Measurements from ENCODE around the gene FBXO44. TPM values are rescaled to one million over a fixed set of nuclear protein-coding genes. Genes with fewer than 3 reads are reported as not detected.

Gene FBXO44
- polyA plus RNA-seq, 3 donors = 1.5 to 17.8 (median 2.0) TPM

DNA sequence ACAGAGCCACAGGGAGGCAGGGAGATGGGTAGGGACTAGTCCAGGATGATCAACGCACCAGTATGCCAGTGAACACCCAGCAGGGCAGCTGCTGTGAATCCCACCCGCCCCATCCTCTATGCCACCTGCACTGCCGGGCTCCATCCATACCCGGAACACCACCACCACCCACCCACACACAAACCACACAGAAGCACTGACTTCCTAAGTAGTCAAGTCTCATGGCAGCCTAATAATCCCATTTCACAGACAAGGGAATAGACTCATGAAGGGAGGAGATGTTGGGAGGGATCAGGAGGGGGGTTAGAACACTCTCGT lies 43.2 kb downstream of the FBXO44 start:
- Histone ChIP-seq H3K27me3 (ENCODE audit: control insufficient read depth in 2 of 2, insufficient read depth in 2 of 2, low read length in 2 of 2) (peaks cover 11 to 40% of the 10 kb centered on the region in 2 donors), H3K79me2 (ENCODE audit: insufficient read depth, low read length) (no peaks in the 10 kb centered on the region), H3K27ac (ENCODE audit: low read depth in 1 of 2, low read length in 2 of 2) (no peak overlapping the region), H3K4me1 (ENCODE audit: control insufficient read depth in 1 of 2, insufficient read depth in 2 of 2, low read length in 2 of 2) (peaks cover 5 to 8% of the 10 kb centered on the region in 2 donors), H3K9ac (ENCODE audit: insufficient read depth, low read length, poor library complexity, severe bottlenecking) (no peak overlapping the region), H3K4me3 (replicated peaks in 1 of 3; ENCODE audit: low read depth in 2 of 3, low read length in 3 of 3) (no peak overlapping the region), H3K4me2 (replicated peaks; ENCODE audit: extremely low read depth, low read length, poor library complexity, severe bottlenecking) (no peak overlapping the region), H3K36me3 (replicated peaks in 1 of 2; ENCODE audit: control insufficient read depth in 1 of 2, insufficient read depth in 2 of 2, low read length in 2 of 2) (no peaks in the 10 kb centered on the region), H4K20me1 (ENCODE audit: insufficient read depth, low read length) (no peaks in the 10 kb centered on the region), H3K9me3 (replicated peaks in 1 of 2; ENCODE audit: control insufficient read depth in 1 of 2, insufficient read depth in 1 of 2, low read length in 2 of 2) (peaks cover 0 to 4% of the 10 kb centered on the region in 2 donors), H2AFZ (ENCODE audit: insufficient read depth, low read depth, low read length, poor library complexity, severe bottlenecking) (no peak overlapping the region)
- intact Hi-C loops (cut with micrococcal nuclease) = no loop called here
- Mint-ChIP-seq H3K4me3 (no peak overlapping the region), H3K4me1 (peaks cover 10% of the 10 kb centered on the region), H3K36me3 (peaks cover 0 to 2% of the 10 kb centered on the region in 2 donors), H3K27ac (no peak overlapping the region), H3K27me3 (ENCODE audit: low read depth in 3 of 3) (peaks cover 28 to 60% (median 43%) of the 10 kb centered on the region in 3 donors), H3K9me3 (peaks cover 0 to 11% (median 3%) of the 10 kb centered on the region in 7 donors)
- DNase-seq = no peak
- WGBS (ENCODE audit: insufficient coverage) = 64% methylated on average over 2 of the region's 5 CpGs
- TF ChIP-seq, protein P1, sequence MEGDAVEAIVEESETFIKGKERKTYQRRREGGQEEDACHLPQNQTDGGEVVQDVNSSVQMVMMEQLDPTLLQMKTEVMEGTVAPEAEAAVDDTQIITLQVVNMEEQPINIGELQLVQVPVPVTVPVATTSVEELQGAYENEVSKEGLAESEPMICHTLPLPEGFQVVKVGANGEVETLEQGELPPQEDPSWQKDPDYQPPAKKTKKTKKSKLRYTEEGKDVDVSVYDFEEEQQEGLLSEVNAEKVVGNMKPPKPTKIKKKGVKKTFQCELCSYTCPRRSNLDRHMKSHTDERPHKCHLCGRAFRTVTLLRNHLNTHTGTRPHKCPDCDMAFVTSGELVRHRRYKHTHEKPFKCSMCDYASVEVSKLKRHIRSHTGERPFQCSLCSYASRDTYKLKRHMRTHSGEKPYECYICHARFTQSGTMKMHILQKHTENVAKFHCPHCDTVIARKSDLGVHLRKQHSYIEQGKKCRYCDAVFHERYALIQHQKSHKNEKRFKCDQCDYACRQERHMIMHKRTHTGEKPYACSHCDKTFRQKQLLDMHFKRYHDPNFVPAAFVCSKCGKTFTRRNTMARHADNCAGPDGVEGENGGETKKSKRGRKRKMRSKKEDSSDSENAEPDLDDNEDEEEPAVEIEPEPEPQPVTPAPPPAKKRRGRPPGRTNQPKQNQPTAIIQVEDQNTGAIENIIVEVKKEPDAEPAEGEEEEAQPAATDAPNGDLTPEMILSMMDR (IDR thresholded peaks at IDR 0.05) = no peak

GRCh38 chr1:11700601-11701467 lies 46.2 kb downstream of the FBXO44 start:
- H3K79me2 ChIP-seq (ENCODE audit: insufficient read depth, low read length) = no peaks in the 10 kb centered on the region
- H3K27ac ChIP-seq (ENCODE audit: low read depth in 1 of 2, low read length in 2 of 2) = no peak overlapping the region
- H3K36me3 Mint-ChIP-seq = no peaks in the 10 kb centered on the region
- H3K9me3 ChIP-seq (replicated peaks in 1 of 2; ENCODE audit: control insufficient read depth in 1 of 2, insufficient read depth in 1 of 2, low read length in 2 of 2) = no peaks in the 10 kb centered on the region
- H3K9me3 Mint-ChIP-seq = peaks cover 0 to 3% (median 0%) of the 10 kb centered on the region in 7 donors
- H3K27me3 ChIP-seq (ENCODE audit: control insufficient read depth in 2 of 2, insufficient read depth in 2 of 2, low read length in 2 of 2) = peaks cover 0 to 25% of the 10 kb centered on the region in 2 donors
- WGBS (ENCODE audit: insufficient coverage) = 38% methylated on average over 17 of the region's 34 CpGs
- H2AFZ ChIP-seq (ENCODE audit: insufficient read depth, low read depth, low read length, poor library complexity, severe bottlenecking) = no peak overlapping the region
- no peak overlapping the region for H3K4me2 ChIP-seq (replicated peaks; ENCODE audit: extremely low read depth, low read length, poor library complexity, severe bottlenecking)
- TF ChIP-seq, protein P1 (IDR thresholded peaks at IDR 0.05) = no peak
- H3K4me1 ChIP-seq (ENCODE audit: control insufficient read depth in 1 of 2, insufficient read depth in 2 of 2, low read length in 2 of 2) = no peaks in the 10 kb centered on the region
- H3K36me3 ChIP-seq (replicated peaks in 1 of 2; ENCODE audit: control insufficient read depth in 1 of 2, insufficient read depth in 2 of 2, low read length in 2 of 2) = no peaks in the 10 kb centered on the region
- intact Hi-C loops (cut with micrococcal nuclease) = no loop called here
- H3K4me3 ChIP-seq (replicated peaks in 1 of 3; ENCODE audit: low read depth in 2 of 3, low read length in 3 of 3) = no peak overlapping the region
- H3K4me1 Mint-ChIP-seq = no peaks in the 10 kb centered on the region
- no peak overlapping the region for H3K4me3 Mint-ChIP-seq
- no peak for DNase-seq
- no peak overlapping the region for H3K27ac Mint-ChIP-seq
- H3K9ac ChIP-seq (ENCODE audit: insufficient read depth, low read length, poor library complexity, severe bottlenecking) = no peak overlapping the region
- H3K27me3 Mint-ChIP-seq (ENCODE audit: low read depth in 3 of 3) = peaks cover 25 to 51% (median 36%) of the 10 kb centered on the region in 3 donors
- H4K20me1 ChIP-seq (ENCODE audit: insufficient read depth, low read length) = no peaks in the 10 kb centered on the region
